ENCODE results near the gene CLK3. TPM values are rescaled to one million over a fixed set of nuclear protein-coding genes. Genes with fewer than 3 reads are reported as not detected.
"Not testable (repeated sequence)": the region's sequence is repeated elsewhere in the genome, so short reads cannot be mapped to it uniquely, and the experiment has no call there.

The CLK3 gene
- total and polyA plus RNA-seq, 2 of the 8 experiments (the other 6 are each of a cell fraction or from before 2014, with no cell fraction given) = 43.5 to 67.3 TPM

GRCh38 chr15:74596736-74597135, 18.9 kb upstream of the CLK3 start:
- H3K4me1 ChIP-seq (replicated peaks in 1 of 4; ENCODE audit: control insufficient read depth in 3 of 4, insufficient read depth in 4 of 4, low read length in 3 of 4); DNase-seq (ENCODE audit: low read depth in 1 of 2, low spot score in 2 of 2); H3K9me3 ChIP-seq (ENCODE audit: insufficient read depth in 2 of 2, low read depth in 1 of 2, low read length in 1 of 2); H3K14ac ChIP-seq (ENCODE audit: insufficient read length); FAIRE-seq; H2AFZ ChIP-seq (ENCODE audit: low read length); H2BK20ac ChIP-seq (ENCODE audit: low read length); CTCF ChIA-PET (ENCODE audit: partially characterized antibody); H3K4me3 ChIP-seq (ENCODE audit: extremely low read depth in 1 of 4, insufficient read depth in 2 of 4, low read depth in 3 of 4, low read length in 4 of 4); H3K27me3 ChIP-seq (replicated peaks in 1 of 4; ENCODE audit: control insufficient read depth in 3 of 4, extremely low read depth in 1 of 4, insufficient read depth in 3 of 4, low read length in 3 of 4); H4K5ac ChIP-seq (ENCODE audit: insufficient read length, low read depth, low read length); H3K79me1 ChIP-seq (ENCODE audit: low read depth, low read length); H4K91ac ChIP-seq (replicated peaks; ENCODE audit: insufficient read length, low read length); H3K4me2 ChIP-seq (ENCODE audit: insufficient read depth in 1 of 2, low read depth in 2 of 2, low read length in 2 of 2); H4K20me1 ChIP-seq (replicated peaks in 1 of 2; ENCODE audit: control insufficient read depth in 1 of 2, insufficient read depth in 2 of 2, low read length in 2 of 2); H2BK15ac ChIP-seq (ENCODE audit: low read length); H3K56ac ChIP-seq (replicated peaks; ENCODE audit: insufficient read length, low read depth, low read length); H3K27ac ChIP-seq (ENCODE audit: low read depth, low read length); H3K79me2 ChIP-seq (ENCODE audit: control insufficient read depth in 1 of 2, insufficient read depth in 2 of 2, low read length in 2 of 2); H2BK120ac ChIP-seq (replicated peaks; ENCODE audit: low read depth, low read length); H3K9ac ChIP-seq (replicated peaks in 1 of 4; ENCODE audit: extremely low read depth in 1 of 4, low read depth in 3 of 4, low read length in 3 of 4); H3K18ac ChIP-seq (ENCODE audit: extremely low read depth, low read length); H2AK5ac ChIP-seq (ENCODE audit: low read depth, low read length); H3K23me2 ChIP-seq (ENCODE audit: low read depth, low read length); H3K23ac ChIP-seq (ENCODE audit: insufficient read length); H4K8ac ChIP-seq (ENCODE audit: extremely low read depth, insufficient read depth, low read length); H3K4ac ChIP-seq (replicated peaks; ENCODE audit: insufficient read length, low read depth, low read length); H2BK5ac ChIP-seq (ENCODE audit: low read depth, low read length); H2BK12ac ChIP-seq (ENCODE audit: low read depth, low read length): not testable (repeated sequence)
- WGBS, 2 experiments (ENCODE audit: extremely low coverage in 1 of 2, insufficient coverage in 1 of 2, insufficient read length in 1 of 2, insufficient replicate concordance in 2 of 2, low coverage in 1 of 2, low lambda C conversion rate in 2 of 2, missing lambda C conversion rate in 1 of 2) = 82% methylated on average over 9 of the region's 11 CpGs; no CpG with 5 or more reads in 1 of the 2 experiments
- POLR2A ChIA-PET (ENCODE audit: partially characterized antibody) = interaction anchor here (1.4 to 3.7 kb wide), 2 partner anchors 8 to 14 kb away, joined by 4 to 32 read pairs; no protein-coding TSS in a partner anchor
- H3K36me3 ChIP-seq (ENCODE audit: control insufficient read depth in 2 of 4, insufficient read depth in 4 of 4, low read length in 3 of 4) = peaks cover 21 to 39% (median 29%) of the 10 kb centered on the region in 4 experiments

- H3K27ac ChIP-seq (ENCODE audit: low read depth, low read length); H2BK12ac ChIP-seq (ENCODE audit: low read depth, low read length); H4K8ac ChIP-seq (ENCODE audit: extremely low read depth, insufficient read depth, low read length); FAIRE-seq; H3K4ac ChIP-seq (replicated peaks; ENCODE audit: insufficient read length, low read depth, low read length); H3K27me3 ChIP-seq (replicated peaks in 1 of 4; ENCODE audit: control insufficient read depth in 3 of 4, extremely low read depth in 1 of 4, insufficient read depth in 3 of 4, low read length in 3 of 4); H3K79me1 ChIP-seq (ENCODE audit: low read depth, low read length); H2BK15ac ChIP-seq (ENCODE audit: low read length); DNase-seq (ENCODE audit: low read depth in 1 of 2, low spot score in 2 of 2); H3K9me3 ChIP-seq (ENCODE audit: insufficient read depth in 2 of 2, low read depth in 1 of 2, low read length in 1 of 2); H2AK5ac ChIP-seq (ENCODE audit: low read depth, low read length); H3K4me3 ChIP-seq (ENCODE audit: extremely low read depth in 1 of 4, insufficient read depth in 2 of 4, low read depth in 3 of 4, low read length in 4 of 4); H3K4me2 ChIP-seq (ENCODE audit: insufficient read depth in 1 of 2, low read depth in 2 of 2, low read length in 2 of 2); H2BK20ac ChIP-seq (ENCODE audit: low read length); H3K18ac ChIP-seq (ENCODE audit: extremely low read depth, low read length); H3K23me2 ChIP-seq (ENCODE audit: low read depth, low read length); CTCF ChIA-PET (ENCODE audit: partially characterized antibody); H4K5ac ChIP-seq (ENCODE audit: insufficient read length, low read depth, low read length); H3K56ac ChIP-seq (replicated peaks; ENCODE audit: insufficient read length, low read depth, low read length); H2BK120ac ChIP-seq (replicated peaks; ENCODE audit: low read depth, low read length); H3K14ac ChIP-seq (ENCODE audit: insufficient read length); H2AFZ ChIP-seq (ENCODE audit: low read length); H3K9ac ChIP-seq (replicated peaks in 1 of 4; ENCODE audit: extremely low read depth in 1 of 4, low read depth in 3 of 4, low read length in 3 of 4); H3K4me1 ChIP-seq (replicated peaks in 1 of 4; ENCODE audit: control insufficient read depth in 3 of 4, insufficient read depth in 4 of 4, low read length in 3 of 4); H4K20me1 ChIP-seq (replicated peaks in 1 of 2; ENCODE audit: control insufficient read depth in 1 of 2, insufficient read depth in 2 of 2, low read length in 2 of 2); H3K79me2 ChIP-seq (ENCODE audit: control insufficient read depth in 1 of 2, insufficient read depth in 2 of 2, low read length in 2 of 2); H3K23ac ChIP-seq (ENCODE audit: insufficient read length); H4K91ac ChIP-seq (replicated peaks; ENCODE audit: insufficient read length, low read length); H2BK5ac ChIP-seq (ENCODE audit: low read depth, low read length): not testable (repeated sequence)
- 97% methylated on average over 12 of the region's 16 CpGs; no CpG with 5 or more reads in 1 of the 2 experiments for WGBS, 2 experiments (ENCODE audit: extremely low coverage in 1 of 2, insufficient coverage in 1 of 2, insufficient read length in 1 of 2, insufficient replicate concordance in 2 of 2, low coverage in 1 of 2, low lambda C conversion rate in 2 of 2, missing lambda C conversion rate in 1 of 2)
- POLR2A ChIA-PET (ENCODE audit: partially characterized antibody) = interaction anchor here (1.4 to 9.3 kb wide), 7 partner anchors 8 to 219 kb away, joined by 4 to 122 read pairs (median 5); partner anchors contain the start of gene CLK3
- peaks cover 17 to 34% (median 24%) of the 10 kb centered on the region in 4 experiments for H3K36me3 ChIP-seq (ENCODE audit: control insufficient read depth in 2 of 4, insufficient read depth in 4 of 4, low read length in 3 of 4)
Measured at GRCh38 chr15:74597146-74597705, 18.4 kb upstream of the CLK3 start.

Measured in H1 (cell line).